Myocyte (in vitro differentiated cells): Measurements from ENCODE around the gene MEPCE. TPM values are rescaled to one million over a fixed set of nuclear protein-coding genes. Genes with fewer than 3 reads are reported as not detected.

Experiments
- DNase-seq: peaks from one replicate; pipeline ENCODE4 v3.0.0-alpha.2; 2012; ENCODE audit warnings: low read depth
- total RNA-seq: library from RNA; depleted of rRNA; stranded (reverse); fragments of >200 nt; gene quantifications from 2 replicates; pipeline ENCODE4 v1.2.3, GENCODE V29; 2014

MEPCE gene
- total RNA-seq, 1 donor from 2014 or later: 38.1 TPM

DNA sequence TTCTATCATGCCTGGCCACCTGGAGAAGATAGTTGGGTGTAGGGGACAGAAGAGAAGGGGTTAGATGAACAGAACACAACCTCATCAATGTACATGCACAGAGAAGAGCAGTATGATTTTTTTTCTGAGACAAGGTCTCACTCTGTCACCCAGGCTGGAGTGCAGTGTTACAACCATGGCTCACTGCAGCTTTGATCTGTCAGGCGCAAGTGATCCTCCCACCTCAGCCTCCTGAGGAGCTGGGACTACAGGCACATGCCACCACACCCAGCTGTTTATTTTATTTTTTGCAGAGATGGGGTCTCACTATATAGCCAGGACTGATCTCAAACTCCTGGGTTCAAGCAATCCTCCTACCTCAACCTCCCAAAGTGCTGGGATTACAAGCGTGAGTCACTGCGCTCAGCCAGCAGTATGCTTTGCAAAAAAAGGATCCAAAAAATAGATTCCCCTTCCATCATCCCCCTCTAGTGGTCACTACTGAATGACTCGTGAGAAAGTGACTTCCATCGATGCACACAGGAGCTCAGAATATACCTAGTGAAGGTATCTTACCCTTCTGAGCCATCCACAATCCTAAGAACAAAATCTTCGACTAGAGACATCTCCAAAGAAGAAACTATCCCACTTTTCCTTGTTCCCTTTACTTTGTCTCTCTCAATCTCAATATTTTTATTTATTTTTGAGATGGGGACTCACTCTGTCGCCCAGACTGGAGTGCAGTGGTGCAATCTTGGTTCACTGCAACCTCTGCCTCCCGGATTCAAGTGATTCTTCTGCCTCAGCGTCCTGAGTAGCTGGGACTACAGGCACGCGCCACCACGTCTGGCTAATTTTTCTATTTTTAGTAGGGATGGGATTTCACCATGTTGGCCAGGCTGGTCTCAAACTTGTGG lies 22.1 kb upstream of the MEPCE start:
- peak; percentile 79 for DNase-seq

DNA sequence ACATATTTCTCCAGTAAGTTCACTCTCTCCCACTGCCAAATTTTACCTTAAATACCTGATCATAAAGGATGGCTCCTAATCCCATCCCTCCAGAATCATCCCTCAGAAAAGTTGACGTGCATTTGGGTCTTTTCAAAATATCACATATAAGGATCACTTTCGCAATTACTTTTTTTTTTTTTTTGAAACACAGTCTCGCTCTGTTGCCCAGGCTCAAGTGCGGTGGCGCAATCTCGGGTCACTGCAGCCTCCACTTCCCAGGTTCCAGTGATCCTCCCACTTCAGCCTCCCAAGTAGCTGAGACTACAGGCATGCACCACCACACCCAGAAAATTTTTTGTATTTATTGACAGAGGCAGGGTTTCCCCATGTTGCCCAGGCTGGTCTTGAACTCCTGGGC lies 18.5 kb upstream of the MEPCE start:
- no peak for DNase-seq

DNA sequence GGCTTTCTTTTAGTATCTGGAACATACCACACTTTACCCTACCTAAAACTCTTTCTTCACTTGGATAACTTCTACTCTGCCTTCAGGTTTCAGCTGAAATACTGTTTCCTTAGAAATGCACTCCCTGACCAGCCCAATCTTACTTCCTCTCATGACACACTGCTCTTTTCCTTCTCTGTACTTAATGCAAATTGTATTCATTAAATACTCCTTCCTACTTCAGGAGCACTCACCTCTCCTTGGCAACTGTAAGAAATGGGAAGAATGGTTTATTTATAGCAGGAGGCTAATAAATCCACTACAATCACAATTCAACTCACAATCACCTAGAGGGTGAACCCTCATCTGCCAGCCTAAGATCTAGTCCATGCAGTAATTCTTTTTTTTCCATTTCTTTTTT lies 16.3 kb upstream of the MEPCE start:
- DNase-seq: no peak

DNA sequence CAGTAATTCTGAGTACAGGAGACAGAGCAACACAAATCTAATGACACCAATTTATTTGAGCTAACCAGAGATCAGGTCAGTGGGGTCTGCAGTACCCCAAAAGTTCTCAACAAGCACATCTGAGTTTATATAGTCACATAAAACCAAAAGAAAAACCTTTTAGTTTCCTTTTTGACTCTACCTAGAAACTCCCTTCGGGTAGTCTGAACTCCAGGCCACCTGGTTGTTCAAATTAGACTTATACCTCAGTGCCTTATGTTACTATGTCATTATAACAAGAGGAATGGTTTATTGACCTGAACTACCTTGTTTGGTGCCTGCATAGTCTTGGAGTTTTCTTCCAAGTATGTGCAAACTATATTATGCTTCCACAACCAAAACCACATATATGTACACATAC lies 15.7 kb upstream of the MEPCE start:
- no peak for DNase-seq

DNA sequence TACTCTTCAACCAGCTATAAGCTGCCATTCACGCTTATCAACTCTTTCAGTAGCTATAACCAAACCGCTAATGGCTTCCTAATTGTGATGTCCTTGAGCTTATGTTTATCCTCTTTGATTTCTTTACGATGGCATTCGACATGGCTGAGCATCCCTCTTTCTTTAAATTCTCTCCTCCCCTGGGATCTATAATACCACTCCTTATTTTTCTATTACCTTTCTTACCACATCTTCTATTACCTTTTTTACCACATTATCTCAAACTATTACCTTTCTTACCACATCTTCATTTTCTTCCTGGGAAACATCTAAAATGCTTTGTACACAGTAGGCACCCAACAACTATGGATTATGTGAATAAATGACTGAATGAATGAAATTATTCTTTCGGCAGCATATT lies 14.2 kb upstream of the MEPCE start:
- no peak for DNase-seq

DNA sequence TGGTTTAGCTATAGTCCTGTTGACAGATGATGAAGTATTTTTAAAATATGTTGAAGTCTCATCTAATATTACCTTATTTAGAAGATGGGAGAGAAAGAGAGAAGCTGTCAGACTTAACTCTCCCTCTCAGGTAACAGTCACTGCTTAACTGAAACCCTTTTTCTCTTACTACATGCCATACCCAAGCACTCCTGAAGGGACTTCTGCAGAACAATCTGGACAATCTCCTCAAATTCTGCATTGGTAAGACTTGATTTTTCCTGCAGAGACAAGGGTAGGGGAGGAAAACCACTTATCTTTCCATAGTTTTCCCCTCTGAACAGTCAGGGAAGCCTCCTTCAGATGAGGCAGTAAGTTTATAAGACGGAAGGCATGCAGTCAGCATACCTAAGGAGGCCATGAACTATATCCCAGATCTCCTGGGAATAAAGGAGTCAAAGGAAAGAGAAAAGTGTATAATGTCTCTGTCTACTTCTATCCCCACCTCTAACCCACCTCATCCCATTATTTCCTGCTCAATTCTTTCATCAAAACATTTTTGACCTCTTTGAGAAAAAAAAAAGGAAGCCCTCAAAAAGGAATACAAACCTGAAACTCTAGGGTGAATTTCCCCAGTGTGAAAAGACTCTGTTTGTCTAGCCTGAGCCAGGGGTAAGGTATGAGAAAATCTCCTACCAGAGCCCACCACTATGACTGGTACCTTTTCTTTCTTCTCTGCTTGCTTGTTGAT lies 10.5 kb upstream of the MEPCE start:
- DNase-seq: no peak

DNA sequence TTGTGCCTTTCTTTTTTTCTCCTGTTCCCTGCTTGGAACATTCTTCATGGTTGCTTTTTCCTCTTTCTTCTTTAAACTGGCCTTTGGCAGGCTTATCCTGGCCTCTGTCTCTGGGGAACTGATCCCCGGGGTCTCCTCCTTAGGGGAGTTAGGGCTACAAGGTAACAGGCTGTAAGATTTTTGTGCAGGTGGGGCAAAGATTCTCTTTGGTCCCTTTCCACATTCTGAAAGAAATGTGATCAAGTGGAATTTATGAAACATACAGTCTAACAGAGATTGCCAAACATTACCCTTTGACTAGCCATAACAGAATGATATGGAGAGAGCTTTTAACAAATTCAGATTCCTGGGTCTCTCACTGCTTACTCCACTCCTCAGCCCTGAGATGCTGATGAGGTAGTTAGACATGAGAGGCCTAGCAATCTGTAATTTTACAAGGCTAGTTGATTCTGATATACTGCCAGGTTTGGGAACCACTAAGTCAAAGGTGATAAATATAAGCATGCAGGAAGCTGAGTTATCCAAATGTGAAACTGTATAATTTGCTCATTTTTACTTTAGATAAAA lies 9.9 kb upstream of the MEPCE start:
- no peak for DNase-seq

DNA sequence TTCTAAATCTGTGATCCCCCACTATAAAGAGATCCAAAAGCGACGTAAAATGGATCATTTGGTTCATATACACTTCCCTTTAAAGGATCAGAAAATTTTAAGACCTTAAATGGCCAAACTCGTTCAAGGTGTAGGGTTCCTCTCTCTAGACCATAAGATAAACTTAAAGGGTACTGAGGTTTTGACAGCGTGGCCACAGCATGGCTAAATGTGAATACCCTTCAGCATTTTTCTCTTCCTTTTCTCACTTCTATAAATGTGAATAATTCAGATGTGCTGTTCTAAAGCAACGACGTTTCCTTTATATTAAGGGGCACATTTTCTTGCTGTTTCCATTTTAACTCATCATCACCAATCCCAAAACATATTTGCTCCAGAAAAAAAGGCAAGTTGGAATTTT lies 6.3 kb upstream of the MEPCE start:
- DNase-seq: no peak

DNA sequence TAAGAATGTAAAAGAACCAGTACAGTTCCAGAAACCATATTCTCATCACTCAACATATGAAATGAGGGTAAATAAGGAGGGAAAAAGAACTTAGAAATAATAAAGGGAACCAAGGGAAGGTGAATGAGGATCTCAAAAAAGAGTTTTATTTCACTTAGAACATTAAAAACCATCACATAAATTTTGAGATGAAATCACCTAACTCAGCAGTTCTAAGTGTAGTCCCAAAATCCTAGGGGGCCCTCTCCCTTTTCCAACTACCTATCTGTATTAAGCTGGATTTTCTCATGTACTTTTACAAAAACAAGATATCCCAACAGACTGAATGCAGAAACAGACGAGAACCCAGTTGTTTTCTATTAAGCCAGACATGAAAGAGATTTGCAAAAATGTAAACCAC lies 4.3 kb upstream of the MEPCE start:
- DNase-seq: no peak

DNA sequence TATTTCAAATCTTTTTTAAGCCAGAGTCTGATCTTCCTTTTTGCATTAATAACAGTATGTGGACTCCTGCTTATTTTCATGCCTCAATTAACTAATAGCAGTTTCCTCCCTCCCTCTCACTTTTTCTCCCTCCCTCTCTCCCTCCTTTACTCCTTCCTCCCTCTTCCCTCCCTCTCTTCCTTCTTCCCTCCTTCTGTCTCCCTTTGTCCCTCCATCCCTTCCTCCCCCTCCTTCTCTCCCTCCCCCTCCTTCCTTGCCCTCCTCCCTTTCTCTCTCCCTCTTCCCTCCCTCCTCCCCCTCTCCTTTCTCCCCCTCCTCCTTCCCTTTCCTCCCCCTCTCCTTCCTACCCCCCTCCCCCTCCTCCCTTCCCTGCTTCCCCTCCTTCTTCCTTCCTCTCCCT lies 3.1 kb upstream of the MEPCE start:
- DNase-seq: no peak

DNA sequence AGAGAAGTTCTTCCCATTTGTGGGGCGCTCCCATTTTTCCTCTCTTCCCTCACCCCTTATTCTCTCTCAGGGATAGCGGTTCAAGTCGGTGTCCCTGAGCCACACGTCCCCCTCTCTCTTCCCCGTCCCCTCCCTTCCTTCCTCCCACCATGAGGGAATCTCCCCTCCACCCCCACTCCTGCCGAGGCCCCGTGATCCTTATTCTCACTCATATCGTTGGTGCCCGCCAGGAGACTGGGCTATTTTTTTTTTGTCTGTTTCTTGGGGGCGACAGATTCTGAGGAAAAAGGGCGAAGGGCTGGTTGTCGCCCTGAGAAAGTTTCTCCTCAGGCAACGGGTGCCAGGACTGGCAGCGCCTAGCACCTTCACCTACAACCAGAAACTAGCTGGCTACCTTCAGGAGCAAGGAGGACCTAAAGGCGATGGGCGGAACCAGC lies 1.9 kb upstream of the MEPCE start:
- no peak for DNase-seq

DNA sequence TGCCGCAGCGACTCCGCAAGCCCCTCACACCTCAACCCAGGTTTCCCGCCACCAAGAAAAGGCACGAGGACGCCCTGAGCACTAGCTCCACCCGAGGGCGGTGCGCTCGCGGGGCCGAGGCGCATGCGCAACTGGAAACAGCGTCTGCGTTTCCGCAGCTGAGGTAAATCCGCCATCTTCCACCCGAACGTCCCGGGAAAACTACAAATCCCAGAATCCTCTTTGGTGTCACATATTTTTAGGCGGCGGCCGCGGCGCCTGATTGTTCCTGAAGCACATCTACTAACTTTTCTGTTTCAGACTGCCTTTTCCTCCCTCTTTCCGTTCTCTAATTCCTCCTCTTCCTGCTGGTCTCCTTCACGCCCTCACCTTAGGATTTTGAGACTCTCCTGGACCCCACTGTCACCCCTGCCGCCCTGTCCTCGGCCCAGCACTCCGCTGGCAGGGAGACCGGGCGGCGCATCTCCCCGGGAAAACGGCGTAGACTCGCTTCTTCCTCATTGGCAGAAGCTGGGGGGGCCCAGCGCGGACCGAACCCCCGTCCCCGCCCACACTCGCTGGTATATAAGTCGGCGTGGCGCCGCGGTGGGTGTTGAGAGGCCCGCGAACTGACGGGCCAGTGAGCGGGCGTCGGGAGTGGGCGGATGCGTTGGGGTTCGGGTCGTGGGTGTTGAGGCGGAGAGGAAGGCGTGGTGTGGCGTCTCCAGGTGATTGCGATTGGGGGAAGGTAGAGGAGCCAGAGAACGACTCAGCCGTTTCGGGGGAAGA lies 1.2 kb upstream of the MEPCE start, which contains the start of gene ZCWPW1:
ZCWPW1 (minus strand) TSS at position 505 of the 768 bp plus-strand sequence. CDS start 8,054 bp downstream, outside the sequence.
- peak; percentile 99 for DNase-seq

DNA sequence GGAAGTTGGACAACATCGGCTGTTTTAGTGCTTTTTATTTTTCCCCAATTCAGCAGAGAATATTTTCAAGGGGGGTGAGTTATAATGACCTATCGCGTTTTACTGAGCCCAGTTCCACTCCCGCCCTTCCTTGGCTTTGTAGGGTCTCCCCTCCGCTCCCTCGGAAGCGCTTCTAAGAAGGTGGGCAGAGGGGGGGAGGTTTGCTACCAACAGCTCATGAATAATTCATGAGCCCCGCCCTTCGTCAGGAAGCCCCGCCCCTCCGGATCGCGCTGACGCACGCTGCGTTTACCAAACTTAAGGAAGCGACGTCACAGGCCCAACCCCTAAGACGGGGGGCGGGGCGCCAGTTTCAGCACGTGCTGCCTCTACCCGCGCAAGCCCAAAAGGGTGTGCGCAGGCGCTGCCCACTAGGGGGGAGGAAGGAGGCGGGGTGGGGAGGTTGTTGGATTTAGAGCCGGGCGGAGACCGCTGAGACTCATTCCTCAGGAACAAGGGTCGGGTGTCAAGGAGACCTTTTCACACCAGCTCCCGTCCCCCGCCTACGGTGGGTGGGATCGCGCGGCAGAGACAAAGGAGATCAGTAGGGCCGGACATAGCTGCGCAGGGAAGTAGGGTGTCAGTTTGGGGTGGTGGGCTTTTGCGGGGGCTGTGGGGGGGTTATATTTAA lies 529 bp upstream of the MEPCE start:
- peak; percentile 100 for DNase-seq

DNA sequence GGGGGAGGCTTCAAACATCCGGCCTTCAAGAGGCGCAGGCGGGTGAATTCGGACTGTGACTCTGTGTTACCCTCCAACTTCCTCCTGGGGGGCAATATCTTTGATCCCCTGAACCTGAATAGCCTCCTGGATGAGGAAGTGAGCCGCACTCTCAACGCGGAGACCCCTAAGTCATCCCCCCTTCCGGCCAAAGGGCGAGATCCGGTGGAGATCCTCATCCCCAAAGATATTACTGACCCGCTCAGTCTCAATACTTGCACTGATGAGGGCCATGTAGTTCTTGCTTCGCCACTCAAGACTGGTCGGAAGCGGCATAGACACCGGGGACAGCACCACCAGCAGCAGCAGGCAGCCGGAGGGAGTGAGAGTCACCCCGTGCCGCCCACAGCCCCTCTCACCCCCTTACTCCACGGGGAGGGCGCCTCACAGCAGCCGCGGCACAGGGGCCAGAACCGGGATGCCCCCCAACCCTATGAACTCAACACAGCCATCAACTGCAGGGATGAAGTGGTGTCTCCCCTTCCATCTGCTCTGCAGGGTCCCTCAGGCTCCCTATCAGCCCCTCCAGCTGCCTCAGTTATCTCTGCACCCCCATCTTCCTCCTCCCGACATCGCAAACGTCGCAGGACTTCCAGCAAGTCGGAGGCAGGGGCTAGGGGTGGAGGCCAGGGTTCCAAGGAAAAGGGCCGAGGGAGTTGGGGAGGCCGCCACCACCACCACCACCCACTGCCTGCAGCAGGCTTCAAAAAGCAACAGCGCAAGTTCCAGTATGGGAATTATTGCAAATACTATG lies 1.1 kb downstream of the MEPCE start:
- peak; percentile 28 for DNase-seq

DNA sequence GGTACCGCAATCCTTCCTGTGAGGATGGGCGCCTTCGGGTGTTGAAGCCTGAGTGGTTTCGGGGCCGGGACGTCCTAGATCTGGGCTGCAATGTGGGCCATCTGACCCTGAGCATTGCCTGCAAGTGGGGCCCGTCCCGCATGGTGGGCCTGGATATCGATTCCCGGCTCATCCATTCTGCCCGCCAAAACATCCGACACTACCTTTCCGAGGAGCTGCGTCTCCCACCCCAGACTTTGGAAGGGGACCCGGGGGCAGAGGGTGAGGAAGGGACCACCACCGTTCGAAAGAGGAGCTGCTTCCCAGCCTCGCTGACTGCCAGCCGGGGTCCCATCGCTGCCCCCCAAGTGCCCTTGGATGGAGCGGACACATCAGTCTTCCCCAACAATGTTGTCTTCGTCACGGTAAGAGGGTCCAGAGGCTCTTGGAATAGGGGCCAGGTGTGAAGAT lies 1.7 kb downstream of the MEPCE start:
- no peak for DNase-seq

DNA sequence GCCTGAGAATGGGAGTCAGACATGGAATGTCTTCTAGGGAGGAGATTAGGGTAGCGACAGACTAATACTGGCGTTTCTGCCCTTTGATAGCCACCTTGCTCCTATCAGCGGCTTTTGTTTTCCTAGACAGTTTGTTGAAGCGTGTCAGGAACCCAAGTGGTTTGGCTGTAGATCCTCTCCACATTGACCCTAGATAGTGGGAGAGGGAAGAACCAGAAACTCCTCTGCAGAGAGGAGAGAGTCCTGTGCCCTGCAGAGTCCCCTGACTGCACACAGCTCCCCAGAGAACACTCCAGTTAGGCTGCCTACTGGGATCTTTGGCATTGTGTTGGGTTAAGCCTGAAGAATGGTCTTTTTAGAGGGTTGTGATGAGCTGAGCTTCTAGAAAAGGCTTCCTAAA lies 2.4 kb downstream of the MEPCE start:
- DNase-seq: no peak

DNA sequence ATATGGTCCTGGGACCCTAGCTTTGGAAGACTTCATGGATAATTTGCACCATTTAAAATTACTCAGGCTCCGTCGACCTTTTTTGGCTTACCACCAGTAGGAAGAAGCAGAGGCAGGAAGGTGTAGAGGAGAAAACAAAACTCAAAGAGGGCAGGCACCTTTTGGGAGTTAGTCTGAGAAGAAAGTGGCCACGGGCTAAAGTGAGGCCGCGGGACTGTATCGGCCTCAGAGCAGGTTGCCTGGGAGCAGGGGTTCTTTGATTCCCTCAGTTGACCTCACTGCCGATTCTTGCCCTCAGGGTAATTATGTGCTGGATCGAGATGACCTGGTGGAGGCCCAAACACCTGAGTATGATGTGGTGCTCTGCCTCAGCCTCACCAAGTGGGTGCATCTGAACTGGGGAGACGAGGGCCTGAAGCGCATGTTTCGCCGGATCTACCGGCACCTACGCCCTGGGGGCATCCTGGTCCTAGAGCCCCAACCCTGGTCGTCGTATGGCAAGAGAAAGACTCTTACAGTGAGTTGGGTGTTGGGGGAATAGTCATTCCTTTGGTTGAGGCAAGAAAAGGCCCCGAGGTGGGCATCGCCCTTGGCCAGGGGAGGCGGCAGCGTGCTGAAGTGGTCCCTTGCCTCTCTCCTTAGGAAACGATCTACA lies 3.1 kb downstream of the MEPCE start:
- no peak for DNase-seq

DNA sequence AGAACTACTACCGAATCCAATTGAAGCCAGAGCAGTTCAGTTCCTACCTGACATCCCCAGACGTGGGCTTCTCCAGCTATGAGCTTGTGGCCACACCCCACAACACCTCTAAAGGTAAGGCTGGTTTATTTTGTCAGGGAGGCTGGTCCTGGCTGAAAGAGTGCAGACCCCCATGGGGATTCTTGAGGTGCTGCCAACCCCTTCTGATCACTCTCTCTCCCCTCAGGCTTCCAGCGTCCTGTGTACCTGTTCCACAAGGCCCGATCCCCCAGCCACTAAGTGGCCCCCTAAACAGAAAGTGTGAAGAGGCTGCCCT lies 3.6 kb downstream of the MEPCE start:
- no peak for DNase-seq

DNA sequence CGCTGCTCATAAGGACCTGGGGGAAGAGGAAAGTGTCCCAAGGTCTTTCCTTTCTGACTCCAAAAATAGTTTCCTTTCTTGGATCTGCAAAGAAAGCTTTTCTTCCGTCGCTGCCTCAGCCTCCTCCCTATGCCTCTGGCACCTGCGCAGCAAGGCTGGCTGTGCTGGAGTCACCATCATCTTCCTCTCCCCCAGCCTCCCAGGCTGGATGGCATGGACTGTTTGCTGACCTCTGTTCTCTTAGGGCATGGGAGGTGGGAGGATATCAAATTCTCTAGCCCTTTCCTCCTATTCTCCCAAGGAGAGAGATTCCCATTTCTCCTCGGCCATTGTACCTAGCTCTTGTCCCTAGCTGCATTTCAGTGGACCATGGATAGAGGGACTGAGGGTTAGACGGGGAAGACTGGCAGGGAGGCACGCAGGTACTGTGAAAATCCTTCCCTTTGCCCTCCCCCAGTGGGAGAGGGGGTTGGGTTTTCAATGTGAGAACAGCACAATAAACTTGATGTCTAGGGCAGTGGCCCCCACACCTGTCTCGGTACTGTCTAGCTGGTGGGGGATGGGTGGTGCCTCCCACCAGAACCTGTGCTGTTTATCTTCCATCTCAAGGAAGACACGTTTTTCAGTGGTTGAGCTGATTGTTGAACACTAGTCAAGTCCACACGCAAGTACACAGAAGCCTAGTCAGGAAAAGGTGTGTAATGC lies 4.1 kb downstream of the MEPCE start:
- DNase-seq: no peak
